HG03045 (cell line): ENCODE results near the gene ZMYND8.
"Not testable (repeated sequence)": the region's sequence is repeated elsewhere in the genome, so short reads cannot be mapped to it uniquely, and the experiment has no call there.

Experiments used
- ATAC-seq: cut with Tn5 transposase; IDR thresholded peaks from one replicate; pipeline ENCODE4 v1.9.1; 2021; ENCODE audit warnings: mild to moderate bottlenecking, moderate library complexity; ENCODE audit not compliant: unreplicated experiment

ZMYND8 gene

DNA sequence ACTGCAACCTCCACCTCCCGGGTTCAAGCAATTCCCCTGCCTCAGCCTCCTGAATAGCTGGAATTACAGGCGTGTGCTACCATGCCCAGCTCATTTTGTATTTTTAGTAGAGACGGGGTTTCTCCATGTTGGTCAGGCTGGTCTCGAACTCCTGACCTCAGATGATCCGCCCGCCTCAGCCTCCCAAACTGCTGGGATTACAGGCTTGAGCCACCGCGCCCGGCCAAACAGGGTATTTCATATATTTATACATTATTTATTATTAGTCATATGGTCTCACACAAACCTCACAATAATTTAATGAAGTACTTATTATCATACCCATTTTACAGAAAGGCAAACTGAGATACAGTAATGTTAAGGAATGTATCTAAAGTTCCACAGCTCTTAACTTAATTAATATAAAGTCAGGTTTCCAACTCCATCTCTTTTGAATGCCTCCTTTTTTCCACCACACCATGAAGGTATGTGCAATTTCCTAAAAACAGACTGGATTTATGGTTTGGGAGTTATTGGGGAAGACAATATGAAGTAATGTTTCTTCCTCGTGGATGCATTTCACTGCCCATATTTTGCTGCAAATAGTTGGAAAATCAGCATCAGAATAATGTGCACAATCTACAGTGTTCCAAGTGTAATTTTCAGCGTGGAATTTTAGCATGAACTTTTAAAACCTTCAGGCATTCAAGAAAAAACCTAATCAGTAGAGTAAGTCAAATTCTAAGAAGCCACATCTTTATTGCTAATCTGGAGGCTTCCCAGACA is 65.7 kb downstream of the ZMYND8 start:
- ATAC-seq, result no peak

- ATAC-seq, result no peak
Observed at GRCh38 chr20:47290008-47290407, 66.5 kb downstream of the ZMYND8 start.

DNA sequence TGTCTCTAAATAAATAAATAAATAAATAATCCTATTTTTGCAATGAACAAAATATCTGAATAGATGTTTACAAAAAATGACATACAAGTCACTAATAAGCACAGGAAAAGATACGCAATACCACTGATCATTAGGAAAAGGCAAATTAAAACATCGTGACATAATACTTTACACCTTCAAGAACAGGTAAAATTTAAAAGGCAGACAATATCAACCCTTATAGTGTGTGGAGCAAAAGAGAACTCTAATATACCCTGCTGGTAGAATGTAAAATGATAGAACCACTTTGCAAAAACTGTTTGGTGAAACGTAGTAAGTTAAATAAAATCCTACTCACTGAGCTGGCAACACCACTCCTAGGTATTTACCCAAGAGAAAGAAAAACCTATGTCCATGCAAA is 67.4 kb downstream of the ZMYND8 start:
- no peak for ATAC-seq

DNA sequence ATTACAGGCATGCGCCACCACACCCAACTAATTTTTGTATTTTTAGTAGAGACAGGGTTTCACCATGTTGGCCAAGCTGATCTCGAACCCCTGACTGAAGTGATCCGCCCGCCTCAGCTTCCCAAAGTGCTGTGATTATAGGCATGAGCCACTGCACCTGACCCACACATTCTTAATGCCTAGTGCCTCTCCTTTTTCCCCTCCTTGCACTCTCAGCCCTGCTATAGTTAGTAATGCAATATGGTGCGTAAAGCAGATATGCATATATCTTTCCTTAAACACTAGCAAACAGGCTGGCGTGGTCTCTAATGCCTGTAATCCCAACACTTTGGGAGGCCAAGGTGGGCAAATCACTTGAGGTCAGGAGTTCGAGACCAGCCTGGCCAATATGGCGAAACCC is 68.0 kb downstream of the ZMYND8 start:
- ATAC-seq, result not testable (repeated sequence)

DNA sequence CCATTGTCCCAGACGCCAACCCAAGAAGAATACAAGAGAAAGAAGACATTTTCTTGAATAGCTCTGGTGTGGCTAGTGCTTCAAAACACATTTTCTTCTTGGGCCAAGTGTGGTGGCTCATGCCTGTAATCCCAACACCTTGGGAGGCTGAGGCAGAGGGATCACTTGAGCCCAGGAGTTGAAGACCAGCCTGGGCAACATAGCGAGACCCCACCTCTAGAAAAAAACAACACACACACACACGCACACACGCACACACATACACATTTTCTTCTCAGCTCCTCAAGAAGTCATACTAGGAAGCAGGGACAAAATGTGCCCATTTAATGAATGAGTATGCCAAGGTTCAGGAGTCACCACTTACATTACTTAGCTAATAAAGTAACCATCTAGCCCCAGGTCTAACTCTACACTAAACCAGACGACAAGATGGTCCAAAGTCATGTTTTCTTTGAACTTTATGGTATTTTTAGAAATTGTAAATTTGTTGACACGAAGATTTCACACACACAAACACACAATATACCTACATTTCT is 68.8 kb downstream of the ZMYND8 start:
- no peak for ATAC-seq

DNA sequence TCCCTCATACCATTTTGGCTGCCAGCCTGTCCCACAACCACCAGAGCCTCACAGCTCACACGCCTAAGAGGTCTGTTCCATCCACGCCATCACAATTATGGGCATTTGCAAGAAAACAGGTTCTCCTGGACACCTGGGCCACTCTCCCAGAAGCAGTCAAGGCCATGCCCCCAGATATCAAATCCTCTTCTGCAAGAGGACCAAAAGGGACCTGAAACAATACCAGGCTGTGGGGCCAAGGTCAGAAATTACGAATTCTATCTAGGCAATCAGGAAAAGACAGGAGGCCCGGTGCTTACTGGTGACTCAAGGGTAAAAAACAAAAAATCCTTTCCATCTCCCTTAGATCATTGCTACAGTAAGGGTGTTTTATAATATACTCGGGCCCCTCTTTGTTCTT is 69.8 kb downstream of the ZMYND8 start:
- ATAC-seq, result no peak

- no peak for ATAC-seq
Observed at GRCh38 chr20:47285189-47285588, 71.3 kb downstream of the ZMYND8 start.

DNA sequence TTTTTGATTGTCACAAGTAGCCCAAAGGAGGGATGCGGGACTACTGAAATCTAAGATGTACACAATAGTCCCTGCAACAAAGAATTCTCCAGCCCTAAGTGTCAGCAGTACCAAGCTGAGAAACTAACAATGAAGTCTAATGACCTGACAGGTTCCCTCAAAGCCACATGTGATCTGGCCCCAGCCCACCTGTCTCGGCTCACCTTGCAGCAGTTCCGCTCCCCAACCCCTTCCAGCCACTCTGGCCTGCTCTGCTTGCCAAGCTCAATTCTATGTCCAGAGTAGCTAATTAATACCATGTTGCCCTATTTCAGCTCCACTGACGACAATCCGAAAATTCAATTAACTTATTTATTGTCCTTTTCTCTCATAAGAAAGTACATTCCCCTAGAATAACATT is 72.1 kb downstream of the ZMYND8 start:
- no peak for ATAC-seq

DNA sequence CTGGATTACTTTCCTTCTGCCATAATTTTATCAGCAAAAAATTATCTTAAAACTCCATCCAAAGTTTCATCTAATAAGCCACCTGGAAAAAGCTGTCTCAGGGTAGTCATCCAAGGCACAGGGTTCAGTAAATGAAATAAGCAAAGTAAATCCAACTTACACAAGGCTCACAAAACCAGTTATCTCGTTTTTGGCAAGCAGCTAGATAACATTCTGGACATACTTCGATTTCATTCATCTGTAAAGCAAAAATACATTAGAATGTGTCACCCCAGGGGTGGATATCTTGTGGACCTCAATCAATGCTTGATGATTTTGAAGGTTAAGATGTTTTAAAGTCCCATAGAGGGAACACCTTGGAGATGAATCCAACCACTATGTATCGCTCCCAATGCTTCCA is 73.1 kb downstream of the ZMYND8 start:
- ATAC-seq, result no peak

- no peak for ATAC-seq
Observed at GRCh38 chr20:47282864-47283263, 73.6 kb downstream of the ZMYND8 start.

DNA sequence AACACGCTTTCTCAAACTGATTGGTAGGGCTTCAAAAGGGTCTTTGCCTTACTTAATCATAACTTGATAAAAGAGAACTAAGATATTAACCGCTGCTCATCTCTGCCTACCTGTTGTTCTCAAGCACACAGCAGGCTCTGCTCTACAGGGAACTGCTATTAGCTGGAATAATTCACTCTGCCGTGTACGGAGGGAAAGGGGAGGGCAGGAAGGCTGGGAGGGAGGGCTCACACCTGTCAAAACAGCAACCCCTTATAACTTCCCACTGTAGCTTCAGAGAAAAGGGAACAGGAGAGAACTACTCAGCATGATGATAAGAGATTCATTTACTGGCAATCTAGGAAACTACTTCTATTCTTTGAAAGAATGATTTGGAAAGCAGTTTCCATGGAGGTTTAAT is 75.1 kb downstream of the ZMYND8 start:
- no peak for ATAC-seq

GRCh38 chr20:47280668-47281067 is 75.8 kb downstream of the ZMYND8 start:
- ATAC-seq, result no peak

DNA sequence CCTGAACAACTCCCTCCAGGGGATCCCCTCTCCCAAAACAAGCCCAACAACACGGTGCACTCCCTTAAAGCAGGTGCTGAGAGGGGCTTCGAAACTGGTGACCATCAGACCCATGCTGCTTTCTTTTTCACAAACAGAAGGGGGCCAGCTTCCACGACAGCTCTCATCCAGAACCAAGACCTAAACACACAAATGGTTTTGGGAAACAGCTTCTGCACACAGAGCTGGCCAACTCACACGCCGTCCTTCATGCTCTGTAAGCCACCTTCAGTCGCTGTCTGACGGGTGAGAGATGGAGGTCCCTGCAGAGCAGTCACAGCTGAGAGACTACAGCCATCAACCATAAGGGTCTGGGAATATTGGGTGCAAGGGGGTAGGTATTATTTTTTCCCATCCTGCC is 76.3 kb downstream of the ZMYND8 start:
- ATAC-seq, result no peak

GRCh38 chr20:47278907-47279348 is 77.6 kb downstream of the ZMYND8 start:
- ATAC-seq, result no peak

DNA sequence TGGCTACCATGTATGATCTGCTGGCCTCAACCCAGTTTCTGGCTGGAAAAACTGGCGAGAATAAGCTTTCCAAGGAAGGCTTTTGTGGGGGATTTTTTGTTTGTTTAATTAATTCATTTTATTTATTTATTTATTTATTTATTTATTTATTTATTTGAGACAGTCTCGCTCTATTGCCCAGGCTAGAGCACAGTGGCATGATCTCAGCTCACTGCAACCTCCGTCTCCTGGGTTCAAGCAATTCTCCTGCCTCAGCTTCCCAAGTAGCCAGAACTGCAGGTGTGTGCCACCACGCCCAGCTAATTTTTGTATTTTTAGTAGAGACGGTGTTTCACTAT is 79.0 kb downstream of the ZMYND8 start:
- not testable (repeated sequence) for ATAC-seq

- no peak for ATAC-seq
Observed at GRCh38 chr20:47276851-47277534, 79.5 kb downstream of the ZMYND8 start.

GRCh38 chr20:47276251-47276650 is 80.2 kb downstream of the ZMYND8 start:
- no peak for ATAC-seq

DNA sequence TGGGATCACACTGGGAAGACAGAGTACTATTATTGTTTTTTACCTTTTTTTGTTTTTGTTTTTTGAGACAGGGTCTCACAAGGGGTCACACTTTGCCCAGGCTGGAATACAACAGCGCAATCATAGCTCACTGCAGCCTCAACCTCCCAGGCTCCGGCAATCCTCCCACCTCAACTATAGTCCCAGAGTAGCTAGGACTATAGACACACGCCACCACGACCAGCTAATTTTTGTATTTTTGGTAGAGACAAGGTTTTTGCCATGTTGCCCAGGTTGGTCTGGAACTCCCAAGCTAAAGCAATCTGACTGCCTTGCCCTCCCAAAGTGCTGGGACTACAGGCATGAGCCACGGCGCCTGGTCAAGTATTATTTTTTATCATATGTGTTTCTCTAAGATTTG is 81.0 kb downstream of the ZMYND8 start:
- no peak for ATAC-seq

DNA sequence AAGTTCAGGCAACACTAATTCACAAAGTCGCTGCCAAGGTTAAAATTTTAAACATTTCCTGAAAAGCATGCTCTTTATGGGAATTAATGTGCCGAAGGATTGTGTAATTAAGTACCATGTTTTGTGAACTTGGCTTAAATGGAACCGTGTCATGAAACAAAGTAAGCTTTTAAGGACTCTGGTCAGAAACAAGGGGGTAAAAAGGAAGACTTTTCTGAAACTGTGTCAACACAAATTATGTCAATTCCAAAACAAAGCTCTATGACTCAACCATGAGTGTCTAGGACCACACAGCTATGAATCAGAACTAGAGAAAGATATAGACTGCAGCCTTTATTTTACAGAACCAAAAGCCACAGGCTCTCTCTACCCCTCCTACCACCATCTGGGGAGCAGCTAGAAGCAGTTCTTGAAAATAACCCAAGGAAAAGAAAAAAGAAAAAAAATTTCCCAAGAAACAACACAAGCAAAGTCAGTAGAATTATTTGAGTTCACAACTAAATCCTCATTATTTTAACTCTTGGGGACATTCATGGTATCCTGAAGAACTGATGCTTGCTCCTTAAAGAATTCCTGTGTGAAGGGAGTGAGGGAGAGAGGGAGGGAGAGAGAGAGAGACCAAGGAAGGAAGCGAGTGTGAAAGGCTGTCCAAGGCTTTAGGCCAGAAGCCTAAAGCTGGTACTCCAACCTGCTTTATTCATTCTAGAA is 81.9 kb downstream of the ZMYND8 start:
- peak; percentile 80 for ATAC-seq

GRCh38 chr20:47273591-47274235 is 82.8 kb downstream of the ZMYND8 start:
- no peak for ATAC-seq

DNA sequence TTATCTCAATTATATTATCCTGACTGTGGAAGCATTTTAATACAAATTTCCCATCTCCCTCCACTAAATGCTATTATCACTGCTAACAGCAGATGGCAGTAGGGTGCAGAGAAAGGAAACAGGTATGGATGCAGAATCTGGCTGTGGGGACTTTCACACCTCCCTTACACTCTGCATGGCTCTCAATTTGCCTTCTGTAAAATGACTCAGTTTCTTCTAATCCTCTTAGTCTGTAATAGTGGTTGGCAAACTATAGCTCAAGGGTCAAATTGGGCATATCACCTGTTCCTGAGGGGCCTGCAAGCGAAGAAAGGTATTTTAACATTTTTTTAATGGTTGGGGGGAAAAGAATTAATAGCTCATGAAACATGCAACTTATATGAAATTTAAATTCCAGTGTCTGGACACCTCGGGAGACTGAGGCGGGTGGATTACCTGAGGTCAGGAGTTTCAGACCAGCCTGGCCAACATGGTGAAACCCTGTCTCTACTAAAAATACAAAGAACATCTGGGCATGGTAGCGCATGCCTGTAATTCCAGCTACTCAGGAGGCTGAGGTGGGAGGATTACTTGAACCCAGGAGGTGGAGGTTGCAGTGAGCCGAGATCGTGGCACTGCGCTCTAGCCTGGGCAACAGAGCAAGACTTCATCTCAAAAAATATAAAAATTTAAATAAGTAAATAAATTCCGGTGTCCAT is 83.5 kb downstream of the ZMYND8 start:
- no peak for ATAC-seq
